DND-41 (cell line): ENCODE measurements around the gene NDE1.

Experiments
- EZH2 ChIP-seq: IDR thresholded peaks from 3 replicates; pipeline ENCODE4 v1.6.1; 2012; ENCODE audit warnings: borderline replicate concordance, low read depth, mild to moderate bottlenecking, moderate library complexity, low read length, inconsistent platforms; ENCODE audit not compliant: severe bottlenecking
- TF ChIP-seq, protein P1 (sequence below): IDR thresholded peaks from 2 replicates; pipeline ENCODE4 v1.5.1; 2012; ENCODE audit warnings: borderline replicate concordance, low read length, moderate library complexity, mild to moderate bottlenecking; ENCODE audit not compliant: poor library complexity, severe bottlenecking; ENCODE audit errors: extremely low read depth

- TF ChIP-seq, protein P1, sequence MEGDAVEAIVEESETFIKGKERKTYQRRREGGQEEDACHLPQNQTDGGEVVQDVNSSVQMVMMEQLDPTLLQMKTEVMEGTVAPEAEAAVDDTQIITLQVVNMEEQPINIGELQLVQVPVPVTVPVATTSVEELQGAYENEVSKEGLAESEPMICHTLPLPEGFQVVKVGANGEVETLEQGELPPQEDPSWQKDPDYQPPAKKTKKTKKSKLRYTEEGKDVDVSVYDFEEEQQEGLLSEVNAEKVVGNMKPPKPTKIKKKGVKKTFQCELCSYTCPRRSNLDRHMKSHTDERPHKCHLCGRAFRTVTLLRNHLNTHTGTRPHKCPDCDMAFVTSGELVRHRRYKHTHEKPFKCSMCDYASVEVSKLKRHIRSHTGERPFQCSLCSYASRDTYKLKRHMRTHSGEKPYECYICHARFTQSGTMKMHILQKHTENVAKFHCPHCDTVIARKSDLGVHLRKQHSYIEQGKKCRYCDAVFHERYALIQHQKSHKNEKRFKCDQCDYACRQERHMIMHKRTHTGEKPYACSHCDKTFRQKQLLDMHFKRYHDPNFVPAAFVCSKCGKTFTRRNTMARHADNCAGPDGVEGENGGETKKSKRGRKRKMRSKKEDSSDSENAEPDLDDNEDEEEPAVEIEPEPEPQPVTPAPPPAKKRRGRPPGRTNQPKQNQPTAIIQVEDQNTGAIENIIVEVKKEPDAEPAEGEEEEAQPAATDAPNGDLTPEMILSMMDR, result no peak
- TF ChIP-seq EZH2, result no peak
Observed at GRCh38 chr16:15754821-15755534, 104.9 kb downstream of the NDE1 start.
